Hepatocyte (in vitro differentiated cells): ENCODE results near the gene MARCHF9.

Experiments
- EZH2 ChIP-seq: fragments of 200-600 bp; sonication (generic); IDR thresholded peaks from 2 replicates; pipeline ENCODE4 v1.6.1; 2016; ENCODE audit warnings: antibody characterized with exemption, mild to moderate bottlenecking, borderline replicate concordance
- EZH2phosphoT487 ChIP-seq: fragments of 200-600 bp; sonication (generic); IDR thresholded peaks from one replicate; pipeline ENCODE4 v1.6.1; 2018; ENCODE audit warnings: antibody characterized with exemption, mild to moderate bottlenecking, low read depth, moderate library complexity; ENCODE audit not compliant: unreplicated experiment, severe bottlenecking
- TF ChIP-seq, protein P1 (sequence below): fragments of 200-600 bp; sonication (generic); IDR thresholded peaks from 2 replicates; pipeline ENCODE4 v1.5.1; 2016; ENCODE audit warnings: antibody characterized with exemption, mild to moderate bottlenecking; ENCODE audit not compliant: poor library complexity

DNA sequence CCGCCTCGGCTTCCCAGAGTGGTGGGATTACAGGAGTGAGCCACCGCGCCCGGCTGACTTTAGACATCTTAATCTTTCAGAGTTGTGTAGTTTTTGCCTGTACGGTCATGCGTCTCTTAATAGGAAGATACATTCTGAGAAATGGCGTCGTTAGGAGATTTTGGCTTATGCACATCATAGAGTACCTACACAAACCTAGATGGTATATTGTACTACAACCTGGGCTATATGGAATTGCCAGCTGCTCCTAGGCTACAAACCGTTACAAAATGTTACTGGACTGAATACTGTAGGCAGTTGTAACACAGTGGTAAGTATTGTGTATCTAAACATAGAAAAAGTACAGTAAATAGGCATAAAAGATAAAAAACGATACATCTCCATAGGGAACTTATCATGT is 29.0 kb downstream of the MARCHF9 start:
- TF ChIP-seq, protein P1, sequence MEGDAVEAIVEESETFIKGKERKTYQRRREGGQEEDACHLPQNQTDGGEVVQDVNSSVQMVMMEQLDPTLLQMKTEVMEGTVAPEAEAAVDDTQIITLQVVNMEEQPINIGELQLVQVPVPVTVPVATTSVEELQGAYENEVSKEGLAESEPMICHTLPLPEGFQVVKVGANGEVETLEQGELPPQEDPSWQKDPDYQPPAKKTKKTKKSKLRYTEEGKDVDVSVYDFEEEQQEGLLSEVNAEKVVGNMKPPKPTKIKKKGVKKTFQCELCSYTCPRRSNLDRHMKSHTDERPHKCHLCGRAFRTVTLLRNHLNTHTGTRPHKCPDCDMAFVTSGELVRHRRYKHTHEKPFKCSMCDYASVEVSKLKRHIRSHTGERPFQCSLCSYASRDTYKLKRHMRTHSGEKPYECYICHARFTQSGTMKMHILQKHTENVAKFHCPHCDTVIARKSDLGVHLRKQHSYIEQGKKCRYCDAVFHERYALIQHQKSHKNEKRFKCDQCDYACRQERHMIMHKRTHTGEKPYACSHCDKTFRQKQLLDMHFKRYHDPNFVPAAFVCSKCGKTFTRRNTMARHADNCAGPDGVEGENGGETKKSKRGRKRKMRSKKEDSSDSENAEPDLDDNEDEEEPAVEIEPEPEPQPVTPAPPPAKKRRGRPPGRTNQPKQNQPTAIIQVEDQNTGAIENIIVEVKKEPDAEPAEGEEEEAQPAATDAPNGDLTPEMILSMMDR = no peak
- TF ChIP-seq EZH2 (no peak), EZH2phosphoT487 (no peak)
